OCI-LY7 (cell line): ENCODE measurements around the gene RBP7.
"Not testable (repeated sequence)": the region's sequence is repeated elsewhere in the genome, so short reads cannot be mapped to it uniquely, and the experiment has no call there.

Experiments
- EZH2phosphoT487 ChIP-seq: fragments of 200-600 bp; sonication (generic); IDR thresholded peaks from 2 replicates; pipeline ENCODE4 v1.6.1; 2018; ENCODE audit warnings: low read depth, borderline replicate concordance, mild to moderate bottlenecking, mixed run types, antibody characterized with exemption, low read length, moderate library complexity, mixed read lengths
- TF ChIP-seq, protein P1 (sequence below): fragments of 200-600 bp; sonication (generic); conservative IDR thresholded peaks from 2 replicates; pipeline ENCODE4 v1.5.1; 2014; ENCODE audit warnings: mild to moderate bottlenecking, antibody characterized with exemption, low read length, moderate library complexity, mixed read lengths

DNA sequence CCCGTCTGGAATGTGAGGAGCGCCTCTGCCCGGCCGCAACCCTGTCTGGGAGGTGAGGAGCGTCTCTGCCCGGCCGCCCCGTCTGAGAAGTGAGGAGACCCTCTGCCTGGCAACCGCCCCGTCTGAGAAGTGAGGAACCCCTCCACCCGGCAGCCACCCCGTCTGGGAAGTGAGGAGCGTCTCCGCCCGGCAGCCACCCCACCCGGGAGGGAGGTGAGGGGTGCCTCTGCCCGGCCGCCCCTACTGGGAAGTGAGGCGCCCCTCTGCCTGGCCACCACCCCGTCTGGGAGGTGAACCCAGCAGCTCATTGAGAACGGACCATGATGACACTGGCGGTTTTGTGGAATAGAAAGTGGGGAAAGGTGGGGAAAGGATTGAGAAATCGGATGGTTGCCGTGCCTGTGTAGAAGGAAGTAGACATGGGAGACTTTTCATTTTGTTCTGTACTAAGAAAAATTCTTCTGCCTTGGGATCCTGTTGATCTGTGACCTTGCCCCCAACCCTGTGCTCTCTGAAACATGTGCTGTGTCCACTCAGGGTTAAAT lies 32.0 kb downstream of the RBP7 start:
- TF ChIP-seq, protein P1, sequence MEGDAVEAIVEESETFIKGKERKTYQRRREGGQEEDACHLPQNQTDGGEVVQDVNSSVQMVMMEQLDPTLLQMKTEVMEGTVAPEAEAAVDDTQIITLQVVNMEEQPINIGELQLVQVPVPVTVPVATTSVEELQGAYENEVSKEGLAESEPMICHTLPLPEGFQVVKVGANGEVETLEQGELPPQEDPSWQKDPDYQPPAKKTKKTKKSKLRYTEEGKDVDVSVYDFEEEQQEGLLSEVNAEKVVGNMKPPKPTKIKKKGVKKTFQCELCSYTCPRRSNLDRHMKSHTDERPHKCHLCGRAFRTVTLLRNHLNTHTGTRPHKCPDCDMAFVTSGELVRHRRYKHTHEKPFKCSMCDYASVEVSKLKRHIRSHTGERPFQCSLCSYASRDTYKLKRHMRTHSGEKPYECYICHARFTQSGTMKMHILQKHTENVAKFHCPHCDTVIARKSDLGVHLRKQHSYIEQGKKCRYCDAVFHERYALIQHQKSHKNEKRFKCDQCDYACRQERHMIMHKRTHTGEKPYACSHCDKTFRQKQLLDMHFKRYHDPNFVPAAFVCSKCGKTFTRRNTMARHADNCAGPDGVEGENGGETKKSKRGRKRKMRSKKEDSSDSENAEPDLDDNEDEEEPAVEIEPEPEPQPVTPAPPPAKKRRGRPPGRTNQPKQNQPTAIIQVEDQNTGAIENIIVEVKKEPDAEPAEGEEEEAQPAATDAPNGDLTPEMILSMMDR = not testable (repeated sequence)
- TF ChIP-seq EZH2phosphoT487 = not testable (repeated sequence)
